Endothelial cell of hepatic sinusoid (primary cell): ENCODE results near the gene SPTBN1.
"Not testable (repeated sequence)": the region's sequence is repeated elsewhere in the genome, so short reads cannot be mapped to it uniquely, and the experiment has no call there.

Source experiments
- in situ Hi-C: cut with HindIII; loops from 2 replicates; pipeline ENCODE4 v1.10.0; 2017; ENCODE audit warnings: low sequenced_read_pairs

Gene SPTBN1

GRCh38 chr2:54680397-54681041 lies 224.4 kb downstream of the SPTBN1 start:
- in situ Hi-C loops = no loop called here

DNA sequence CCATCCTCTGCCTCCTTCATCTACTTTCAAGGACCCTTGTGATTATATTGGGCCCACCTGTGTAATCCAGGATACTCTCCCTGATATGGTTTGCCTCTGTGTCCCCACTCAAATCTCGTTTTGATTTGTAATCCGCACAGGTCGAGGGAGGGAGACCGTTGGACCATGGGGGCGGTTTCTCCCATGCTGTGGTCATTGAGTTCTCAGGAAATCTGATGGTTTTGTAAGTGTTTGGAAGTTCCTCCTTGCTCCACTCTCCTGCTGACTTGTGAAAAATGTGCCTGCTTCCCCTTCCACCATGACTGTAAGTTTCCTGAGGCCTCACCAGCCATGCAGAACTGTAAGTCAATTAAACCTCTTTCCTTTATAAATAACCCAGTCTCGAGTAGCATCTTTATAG lies 225.3 kb downstream of the SPTBN1 start:
- in situ Hi-C loops = no loop called here

GRCh38 chr2:54683596-54683995 lies 227.5 kb downstream of the SPTBN1 start:
- in situ Hi-C loops = no loop called here

DNA sequence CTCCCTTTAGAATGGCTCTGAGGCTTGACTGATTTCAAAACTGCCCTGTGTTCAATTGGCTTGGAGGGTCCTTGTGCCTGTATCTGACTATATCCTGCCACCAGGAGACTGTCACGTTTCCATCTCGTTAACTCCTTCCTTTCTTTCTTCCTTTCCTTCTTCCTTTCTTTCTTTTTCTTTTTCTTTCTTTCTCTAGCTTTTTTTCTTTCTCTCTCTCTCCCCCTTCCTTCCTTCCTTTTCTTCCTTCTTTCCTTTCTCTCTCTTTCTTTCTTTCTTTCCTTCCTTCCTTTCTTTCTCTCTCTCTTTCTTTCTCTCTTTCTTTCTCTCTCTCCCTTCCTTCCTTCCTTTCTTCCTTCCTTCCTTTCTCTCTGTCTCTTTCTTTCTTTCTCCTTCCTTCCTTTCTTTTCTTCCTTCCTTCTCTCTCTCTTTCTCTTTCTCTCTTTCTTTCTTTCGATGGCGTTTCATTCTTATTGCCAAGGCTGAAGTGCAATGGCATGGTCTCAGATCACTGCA lies 229.2 kb downstream of the SPTBN1 start:
- in situ Hi-C loops = no loop called here

DNA sequence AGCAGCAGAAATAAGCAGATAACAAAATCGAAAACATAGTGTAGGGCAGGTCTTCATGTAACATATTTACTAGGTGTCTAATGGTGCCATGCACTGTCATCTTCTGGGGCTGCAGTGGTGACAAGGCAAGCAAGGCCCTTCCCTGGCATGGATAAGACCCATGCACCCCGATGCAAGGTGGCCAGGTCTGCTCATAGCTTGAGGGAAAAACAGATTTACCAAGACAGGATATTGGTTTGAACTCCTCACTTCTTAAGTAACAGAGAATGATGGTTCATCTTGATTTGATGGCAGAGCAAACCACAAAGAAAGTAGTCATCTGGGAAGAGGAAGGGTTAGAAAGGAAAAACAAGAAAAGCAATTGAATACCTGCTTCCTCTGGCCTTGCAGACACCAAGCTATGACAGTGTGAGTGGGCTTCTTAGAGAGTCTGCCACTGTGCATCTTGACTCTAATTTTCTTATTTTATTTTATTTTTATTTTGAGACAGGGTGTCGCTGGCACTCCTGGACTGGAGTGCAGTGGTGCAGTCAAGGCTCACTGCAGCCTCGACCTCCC lies 231.5 kb downstream of the SPTBN1 start:
- in situ Hi-C loops = no loop called here

DNA sequence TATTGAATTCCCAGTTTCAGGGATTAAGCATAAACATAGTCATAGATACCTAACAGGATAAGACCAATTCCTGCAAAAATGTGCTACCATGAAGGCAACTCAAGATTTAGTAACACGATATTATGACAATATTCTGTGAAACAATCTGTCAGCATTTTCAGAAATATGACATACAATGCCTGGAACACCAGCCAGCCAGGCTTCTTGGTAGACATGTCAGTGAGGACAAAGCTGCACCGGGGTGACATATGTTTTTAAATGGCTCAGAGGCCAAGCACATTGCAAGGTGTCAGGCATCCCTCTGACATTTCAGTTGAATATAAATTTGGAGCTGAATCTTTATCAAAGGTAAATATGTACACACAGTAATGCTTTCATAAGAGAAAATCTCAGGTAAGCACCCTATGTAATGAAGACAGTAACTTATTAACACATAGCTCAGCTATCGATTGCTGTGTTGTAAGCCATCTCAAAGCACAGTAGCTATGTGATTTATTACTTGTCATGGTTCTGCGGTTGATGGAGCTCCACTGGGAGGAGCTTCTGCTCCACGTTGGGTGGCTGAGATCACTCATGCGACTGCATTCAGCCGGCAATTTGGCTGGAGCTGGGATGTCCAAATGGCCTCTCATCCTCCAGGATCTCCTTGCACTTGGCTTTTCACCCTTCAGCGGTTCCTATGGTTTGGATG lies 235.5 kb downstream of the SPTBN1 start:
- in situ Hi-C loops = no loop called here

DNA sequence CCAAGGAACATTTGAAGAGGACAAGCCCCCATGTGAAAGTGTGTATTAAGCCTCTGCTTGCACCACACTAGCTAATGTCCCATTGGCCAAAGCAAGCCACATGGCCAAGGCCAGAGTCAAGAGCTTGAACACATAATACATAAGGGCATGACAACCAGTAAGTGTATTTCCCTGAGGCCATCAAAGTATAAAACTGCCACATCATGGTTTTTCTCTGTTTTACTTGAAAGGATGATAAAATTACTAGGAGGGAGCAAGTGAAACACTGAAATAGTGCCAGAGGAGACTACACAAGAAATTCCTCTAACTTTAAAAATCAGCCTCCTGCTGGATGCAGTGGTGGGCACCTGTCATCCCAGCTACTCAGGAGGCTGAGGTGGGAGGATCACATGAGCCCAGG lies 236.4 kb downstream of the SPTBN1 start:
- in situ Hi-C loops = no loop called here

- in situ Hi-C loops = no loop called here
Measured at GRCh38 chr2:54695378-54695777, 239.3 kb downstream of the SPTBN1 start.

GRCh38 chr2:54697934-54698333 lies 241.8 kb downstream of the SPTBN1 start:
- in situ Hi-C loops = no loop called here

DNA sequence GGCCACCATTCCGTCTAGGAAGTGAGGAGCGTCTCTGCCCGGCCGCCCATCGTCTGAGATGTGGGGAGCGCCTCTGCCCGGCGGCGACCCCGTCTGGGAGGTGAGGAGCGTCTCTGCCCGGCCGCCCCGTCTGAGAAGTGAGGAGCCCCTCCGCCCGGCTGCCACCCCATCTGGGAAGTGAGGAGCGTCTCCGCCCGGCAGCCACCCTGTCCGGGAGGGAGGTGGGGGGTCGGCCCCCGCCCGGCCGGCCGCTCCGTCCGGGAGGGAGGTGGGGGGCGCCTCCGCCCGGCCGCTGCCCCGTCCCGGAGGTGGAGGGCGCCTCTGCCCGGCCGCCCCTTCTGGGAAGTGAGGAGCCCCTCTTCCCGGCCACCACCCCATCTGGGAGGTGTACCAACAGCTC lies 242.8 kb downstream of the SPTBN1 start:
- in situ Hi-C loops = not testable (repeated sequence)

- in situ Hi-C loops = no loop called here
Measured at GRCh38 chr2:54699665-54700064, 243.5 kb downstream of the SPTBN1 start.

GRCh38 chr2:54701029-54701428 lies 244.9 kb downstream of the SPTBN1 start:
- in situ Hi-C loops = no loop called here

DNA sequence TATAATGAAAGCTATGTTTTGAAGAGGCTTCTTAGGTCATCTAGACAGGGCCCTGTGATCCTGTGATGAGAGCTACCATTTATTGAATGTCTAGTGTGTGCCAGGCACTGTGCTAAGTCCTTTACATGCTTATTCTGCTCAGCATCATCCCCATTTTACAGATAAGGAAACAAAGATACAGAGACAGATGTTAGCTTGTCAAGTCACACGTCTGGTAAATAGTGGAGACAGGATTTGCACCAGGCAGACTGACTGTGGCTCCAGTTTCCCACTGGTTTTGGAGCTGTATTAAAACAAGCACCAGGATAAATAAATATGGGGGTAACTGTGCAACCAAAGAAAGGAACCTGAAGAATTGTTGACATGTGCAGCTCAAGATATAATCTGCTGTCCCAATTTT lies 248.1 kb downstream of the SPTBN1 start:
- in situ Hi-C loops = no loop called here

- in situ Hi-C loops = no loop called here
Measured at GRCh38 chr2:54704688-54705605, 248.8 kb downstream of the SPTBN1 start.

- in situ Hi-C loops = no loop called here
Measured at GRCh38 chr2:54706622-54707021, 250.5 kb downstream of the SPTBN1 start.

- in situ Hi-C loops = no loop called here
Measured at GRCh38 chr2:54708584-54709335, 252.6 kb downstream of the SPTBN1 start.

GRCh38 chr2:54709336-54709809 lies 253.2 kb downstream of the SPTBN1 start:
- in situ Hi-C loops = no loop called here

DNA sequence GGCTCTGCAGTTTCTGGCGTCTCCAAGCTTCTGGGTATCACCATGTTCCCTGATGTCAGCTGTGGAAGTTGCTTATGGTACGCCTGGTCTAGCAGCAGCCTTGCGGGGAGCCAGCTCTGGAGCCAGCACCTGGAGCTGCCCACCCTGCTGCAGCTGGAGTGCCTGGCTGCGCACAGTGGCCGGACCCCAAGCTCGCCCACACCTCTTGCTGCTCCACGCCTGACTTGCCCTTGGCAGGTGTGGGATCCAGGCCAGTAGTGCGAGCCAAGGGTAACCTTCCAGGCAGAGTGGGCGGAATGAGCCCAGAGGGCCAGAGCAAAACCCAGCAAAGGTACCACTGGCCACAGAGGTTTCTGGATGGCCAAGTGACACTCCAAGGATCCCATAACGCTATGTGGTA lies 254.1 kb downstream of the SPTBN1 start:
- in situ Hi-C loops = no loop called here

DNA sequence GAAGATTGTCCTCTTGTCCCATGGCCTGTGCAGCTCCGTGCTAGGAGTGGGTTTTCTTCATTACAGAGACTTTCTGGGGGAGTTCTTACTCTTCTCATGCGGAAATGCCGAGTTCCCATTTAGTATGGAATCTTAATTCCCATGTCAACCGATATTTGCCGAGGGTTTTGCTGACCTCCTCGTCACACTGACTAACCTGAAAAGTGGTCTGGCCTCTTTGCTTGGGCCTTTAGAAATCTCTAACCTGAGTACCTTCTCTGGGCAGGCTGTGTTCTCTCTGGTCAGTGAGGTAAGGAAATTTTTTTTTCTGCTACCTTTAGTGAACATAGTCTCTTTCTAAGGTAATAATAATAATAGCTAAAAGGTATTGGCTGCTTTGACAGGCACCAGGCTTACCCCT lies 256.4 kb downstream of the SPTBN1 start:
- in situ Hi-C loops = no loop called here

GRCh38 chr2:54714996-54715395 lies 258.9 kb downstream of the SPTBN1 start:
- in situ Hi-C loops = no loop called here
